GM23338 (cell line): ENCODE measurements around the gene SLC38A8. TPM values are rescaled to one million over a fixed set of nuclear protein-coding genes. Genes with fewer than 3 reads are reported as not detected.

ENCODE experiments used
- ATAC-seq: fragments of 200-7000 bp; cut with Tn5 transposase; 3 replicates; pipeline ENCODE4 v1.9.1; 2020
- DNase-seq: peaks from one replicate; pipeline ENCODE4 v3.0.0-alpha.2; 2015; ENCODE audit warnings: low spot score
- H2AFZ ChIP-seq: fragments of 200-600 bp; sonication (generic); 2 replicates; pipeline ENCODE4 v1.8.0; 2016; ENCODE audit warnings: antibody characterized with exemption, mild to moderate bottlenecking, moderate library complexity
- H3F3A ChIP-seq: fragments of 200-600 bp; sonication (generic); replicated peaks from 2 replicates; pipeline ENCODE4 v1.8.0; 2017; ENCODE audit warnings: antibody characterized with exemption, mixed run types, low read depth
- H3K27ac ChIP-seq: fragments of 200-600 bp; sonication (generic); 2 replicates; pipeline ENCODE4 v1.6.1; 2016; ENCODE audit warnings: low read depth
- H3K27me3 ChIP-seq: fragments of 200-600 bp; sonication (generic); 2 replicates; pipeline ENCODE4 v1.8.0; 2016; ENCODE audit warnings: mild to moderate bottlenecking, mixed run types, moderate library complexity; ENCODE audit not compliant: insufficient read depth
- H3K36me3 ChIP-seq: fragments of 200-600 bp; sonication (generic); 2 replicates; pipeline ENCODE4 v1.8.0; 2016; ENCODE audit warnings: mild to moderate bottlenecking; ENCODE audit not compliant: insufficient read depth
- H3K4me1 ChIP-seq: fragments of 200-600 bp; sonication (generic); 2 replicates; pipeline ENCODE4 v1.8.0; 2016; ENCODE audit warnings: mild to moderate bottlenecking, moderate library complexity; ENCODE audit not compliant: insufficient read depth
- H3K4me2 ChIP-seq: fragments of 200-600 bp; sonication (generic); 2 replicates; pipeline ENCODE4 v1.7.1; 2017; ENCODE audit warnings: mixed run types
- H3K4me3 ChIP-seq: fragments of 200-600 bp; sonication (generic); 2 replicates; pipeline ENCODE4 v1.6.1; 2016; ENCODE audit warnings: mixed run types
- H3K79me2 ChIP-seq: fragments of 200-600 bp; sonication (generic); replicated peaks from 2 replicates; pipeline ENCODE4 v1.8.0; 2017; ENCODE audit warnings: mild to moderate bottlenecking; ENCODE audit not compliant: insufficient read depth
- H3K9me2 ChIP-seq: fragments of 200-600 bp; sonication (generic); 2 replicates; pipeline ENCODE4 v1.8.0; 2017; ENCODE audit not compliant: insufficient read depth
- H4K20me1 ChIP-seq: fragments of 200-600 bp; sonication (generic); replicated peaks from 2 replicates; pipeline ENCODE4 v1.8.0; 2017; ENCODE audit warnings: mild to moderate bottlenecking; ENCODE audit not compliant: insufficient read depth
- H3K27ac Mint-ChIP-seq: 2 replicates; pipeline ENCODE4 v1.8.0; 2020; ENCODE audit warnings: inconsistent platforms, mild to moderate bottlenecking, moderate library complexity, mixed read lengths
- H3K27me3 Mint-ChIP-seq: 3 replicates; pipeline ENCODE4 v1.8.0; 2022; ENCODE audit warnings: low read depth, mild to moderate bottlenecking, moderate library complexity, mixed read lengths, inconsistent platforms; ENCODE audit not compliant: insufficient read depth, poor library complexity
- H3K36me3 Mint-ChIP-seq: 3 replicates; pipeline ENCODE4 v1.8.0; 2021; ENCODE audit warnings: low read depth, mild to moderate bottlenecking, inconsistent platforms, moderate library complexity, mixed read lengths
- H3K4me1 Mint-ChIP-seq: 3 replicates; pipeline ENCODE4 v1.8.0; 2020; ENCODE audit warnings: mild to moderate bottlenecking, inconsistent platforms, mixed read lengths
- H3K4me3 Mint-ChIP-seq: 3 replicates; pipeline ENCODE4 v1.8.0; 2021; ENCODE audit warnings: moderate library complexity, mild to moderate bottlenecking, inconsistent platforms, mixed read lengths
- H3K9me3 Mint-ChIP-seq: 3 replicates; pipeline ENCODE4 v1.8.0; 2020; ENCODE audit warnings: moderate library complexity, mild to moderate bottlenecking, inconsistent platforms, mixed read lengths
- CREB1 ChIP-seq: fragments of 250-450 bp; sonication (Bioruptor Pico); IDR thresholded peaks from 2 replicates; pipeline ENCODE4 v1.5.0; 2020; ENCODE audit warnings: low read depth, mild to moderate bottlenecking, moderate library complexity
- EZH2 ChIP-seq: fragments of 200-600 bp; sonication (generic); IDR thresholded peaks from one replicate; pipeline ENCODE4 v1.8.0; 2017; ENCODE audit warnings: antibody characterized with exemption, mild to moderate bottlenecking, low read depth; ENCODE audit not compliant: unreplicated experiment
- EZH2phosphoT487 ChIP-seq: fragments of 200-600 bp; sonication (generic); IDR thresholded peaks from one replicate; pipeline ENCODE4 v1.8.1; 2018; ENCODE audit warnings: antibody characterized with exemption; ENCODE audit not compliant: unreplicated experiment
- JUNB ChIP-seq: IDR thresholded peaks from one replicate; pipeline ENCODE4 v1.6.1; 2016; ENCODE audit warnings: antibody characterized with exemption; ENCODE audit not compliant: unreplicated experiment
- NANOG ChIP-seq: IDR thresholded peaks from 2 replicates; pipeline ENCODE4 v1.6.1; 2016; ENCODE audit warnings: antibody characterized with exemption, borderline replicate concordance
- POLR2AphosphoS5 ChIP-seq: IDR thresholded peaks from 2 replicates; pipeline ENCODE4 v1.6.1; 2016; ENCODE audit warnings: antibody characterized with exemption, low read depth
- STAT1 ChIP-seq: IDR thresholded peaks from one replicate; pipeline ENCODE4 v1.6.1; 2016; ENCODE audit warnings: antibody characterized with exemption; ENCODE audit not compliant: unreplicated experiment
- ZNF114 ChIP-seq: fragments of 250-450 bp; sonication (Bioruptor Pico); IDR thresholded peaks from 2 replicates; pipeline ENCODE4 v1.5.0; 2020; ENCODE audit warnings: mild to moderate bottlenecking, moderate library complexity
- ZNF331 ChIP-seq: fragments of 250-450 bp; sonication (Bioruptor Pico); IDR thresholded peaks from 2 replicates; pipeline ENCODE4 v1.5.0; 2020; ENCODE audit warnings: low read depth, mild to moderate bottlenecking, moderate library complexity
- polyA plus RNA-seq: library from polyadenylated mRNA; unstranded; fragments of >200 nt; fragmentation: Nextera tagmentation; extraction: Ambion mirVana; gene quantifications from 2 replicates; pipeline ENCODE4 v1.2.1, GENCODE V29; 2016
- total RNA-seq: library from RNA; depleted of rRNA; stranded (reverse); fragments of >200 nt; shearing (Covaris generic); gene quantifications from 2 replicates; pipeline ENCODE4 v1.2.3, GENCODE V29; 2014
- TF ChIP-seq, protein P1 (sequence below): IDR thresholded peaks from one replicate; pipeline ENCODE4 v1.6.1; 2018; ENCODE audit warnings: antibody characterized with exemption; ENCODE audit not compliant: unreplicated experiment
- TF ChIP-seq, protein P2 (sequence below): fragments of 250-450 bp; sonication (Bioruptor Pico); IDR thresholded peaks from 2 replicates; pipeline ENCODE4 v1.5.0; 2020; ENCODE audit warnings: mild to moderate bottlenecking, moderate library complexity
- TF ChIP-seq, protein P3 (sequence below): IDR thresholded peaks from 2 replicates; pipeline ENCODE4 v1.6.1; 2016; ENCODE audit warnings: antibody characterized with exemption
- TF ChIP-seq, protein P4 (sequence below), 2 experiments: fragments of 200-600 bp in 1 of 2; sonication (generic) in 1 of 2; conservative IDR thresholded peaks; 2 replicates each; pipeline versions ENCODE4 v1.5.1 to v1.6.1; 2016 to 2017; ENCODE audit warnings: antibody characterized with exemption in 2 of 2, low read depth in 2 of 2, mild to moderate bottlenecking in 2 of 2, moderate library complexity in 1 of 2

The SLC38A8 gene
- total and polyA plus RNA-seq, 2 experiments from 2014 or later: not detected

DNA sequence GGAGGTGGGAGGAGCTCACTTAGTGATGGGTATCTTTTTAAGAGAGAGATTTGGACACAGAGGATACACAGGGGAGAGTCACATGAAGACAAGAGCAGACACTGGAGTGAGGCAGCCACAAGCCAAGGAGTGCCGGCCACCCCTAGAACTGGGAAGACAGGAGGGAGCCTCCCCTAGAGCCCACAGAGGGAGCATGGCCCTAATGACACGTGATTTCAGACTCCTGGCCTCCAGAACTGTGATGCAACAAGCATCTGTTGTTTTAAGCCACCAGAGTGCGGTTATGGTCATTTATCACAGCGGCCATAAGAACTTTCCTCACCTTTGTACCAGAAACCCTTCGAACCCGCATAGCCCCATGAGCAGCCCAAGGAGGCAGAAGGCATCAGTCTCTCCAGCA lies 33.3 kb downstream of the SLC38A8 start:
- Mint-ChIP-seq H3K4me1 (no peaks in the 10 kb centered on the region; the same call in 2 of the 3 replicates), H3K9me3 (no peaks in the 10 kb centered on the region), H3K27ac (no peak overlapping the region), H3K27me3 (peaks cover 2% of the 10 kb centered on the region), H3K4me3 (no peak overlapping the region), H3K36me3 (no peaks in the 10 kb centered on the region)
- Histone ChIP-seq H2AFZ (no peak overlapping the region), H3K79me2 (no peaks in the 10 kb centered on the region), H3K9me2 (no peaks in the 10 kb centered on the region), H3K4me2 (no peak overlapping the region), H3K4me3 (no peak overlapping the region), H3K27me3 (no peaks in the 10 kb centered on the region), H3F3A (no peaks in the 10 kb centered on the region), H3K4me1 (no peaks in the 10 kb centered on the region), H4K20me1 (no peaks in the 10 kb centered on the region), H3K27ac (no peak overlapping the region), H3K36me3 (no peaks in the 10 kb centered on the region)
- DNase-seq (no peak), ATAC-seq (no peak)
- TF ChIP-seq ZNF114 (CRISPR knock-in tag): no peak
- no peak for TF ChIP-seq EZH2phosphoT487
- TF ChIP-seq CREB1 (CRISPR knock-in tag): no peak
- TF ChIP-seq ZNF331: no peak
- TF ChIP-seq, protein P1, sequence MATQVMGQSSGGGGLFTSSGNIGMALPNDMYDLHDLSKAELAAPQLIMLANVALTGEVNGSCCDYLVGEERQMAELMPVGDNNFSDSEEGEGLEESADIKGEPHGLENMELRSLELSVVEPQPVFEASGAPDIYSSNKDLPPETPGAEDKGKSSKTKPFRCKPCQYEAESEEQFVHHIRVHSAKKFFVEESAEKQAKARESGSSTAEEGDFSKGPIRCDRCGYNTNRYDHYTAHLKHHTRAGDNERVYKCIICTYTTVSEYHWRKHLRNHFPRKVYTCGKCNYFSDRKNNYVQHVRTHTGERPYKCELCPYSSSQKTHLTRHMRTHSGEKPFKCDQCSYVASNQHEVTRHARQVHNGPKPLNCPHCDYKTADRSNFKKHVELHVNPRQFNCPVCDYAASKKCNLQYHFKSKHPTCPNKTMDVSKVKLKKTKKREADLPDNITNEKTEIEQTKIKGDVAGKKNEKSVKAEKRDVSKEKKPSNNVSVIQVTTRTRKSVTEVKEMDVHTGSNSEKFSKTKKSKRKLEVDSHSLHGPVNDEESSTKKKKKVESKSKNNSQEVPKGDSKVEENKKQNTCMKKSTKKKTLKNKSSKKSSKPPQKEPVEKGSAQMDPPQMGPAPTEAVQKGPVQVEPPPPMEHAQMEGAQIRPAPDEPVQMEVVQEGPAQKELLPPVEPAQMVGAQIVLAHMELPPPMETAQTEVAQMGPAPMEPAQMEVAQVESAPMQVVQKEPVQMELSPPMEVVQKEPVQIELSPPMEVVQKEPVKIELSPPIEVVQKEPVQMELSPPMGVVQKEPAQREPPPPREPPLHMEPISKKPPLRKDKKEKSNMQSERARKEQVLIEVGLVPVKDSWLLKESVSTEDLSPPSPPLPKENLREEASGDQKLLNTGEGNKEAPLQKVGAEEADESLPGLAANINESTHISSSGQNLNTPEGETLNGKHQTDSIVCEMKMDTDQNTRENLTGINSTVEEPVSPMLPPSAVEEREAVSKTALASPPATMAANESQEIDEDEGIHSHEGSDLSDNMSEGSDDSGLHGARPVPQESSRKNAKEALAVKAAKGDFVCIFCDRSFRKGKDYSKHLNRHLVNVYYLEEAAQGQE: no peak
- no peak for TF ChIP-seq JUNB
- TF ChIP-seq, protein P2, sequence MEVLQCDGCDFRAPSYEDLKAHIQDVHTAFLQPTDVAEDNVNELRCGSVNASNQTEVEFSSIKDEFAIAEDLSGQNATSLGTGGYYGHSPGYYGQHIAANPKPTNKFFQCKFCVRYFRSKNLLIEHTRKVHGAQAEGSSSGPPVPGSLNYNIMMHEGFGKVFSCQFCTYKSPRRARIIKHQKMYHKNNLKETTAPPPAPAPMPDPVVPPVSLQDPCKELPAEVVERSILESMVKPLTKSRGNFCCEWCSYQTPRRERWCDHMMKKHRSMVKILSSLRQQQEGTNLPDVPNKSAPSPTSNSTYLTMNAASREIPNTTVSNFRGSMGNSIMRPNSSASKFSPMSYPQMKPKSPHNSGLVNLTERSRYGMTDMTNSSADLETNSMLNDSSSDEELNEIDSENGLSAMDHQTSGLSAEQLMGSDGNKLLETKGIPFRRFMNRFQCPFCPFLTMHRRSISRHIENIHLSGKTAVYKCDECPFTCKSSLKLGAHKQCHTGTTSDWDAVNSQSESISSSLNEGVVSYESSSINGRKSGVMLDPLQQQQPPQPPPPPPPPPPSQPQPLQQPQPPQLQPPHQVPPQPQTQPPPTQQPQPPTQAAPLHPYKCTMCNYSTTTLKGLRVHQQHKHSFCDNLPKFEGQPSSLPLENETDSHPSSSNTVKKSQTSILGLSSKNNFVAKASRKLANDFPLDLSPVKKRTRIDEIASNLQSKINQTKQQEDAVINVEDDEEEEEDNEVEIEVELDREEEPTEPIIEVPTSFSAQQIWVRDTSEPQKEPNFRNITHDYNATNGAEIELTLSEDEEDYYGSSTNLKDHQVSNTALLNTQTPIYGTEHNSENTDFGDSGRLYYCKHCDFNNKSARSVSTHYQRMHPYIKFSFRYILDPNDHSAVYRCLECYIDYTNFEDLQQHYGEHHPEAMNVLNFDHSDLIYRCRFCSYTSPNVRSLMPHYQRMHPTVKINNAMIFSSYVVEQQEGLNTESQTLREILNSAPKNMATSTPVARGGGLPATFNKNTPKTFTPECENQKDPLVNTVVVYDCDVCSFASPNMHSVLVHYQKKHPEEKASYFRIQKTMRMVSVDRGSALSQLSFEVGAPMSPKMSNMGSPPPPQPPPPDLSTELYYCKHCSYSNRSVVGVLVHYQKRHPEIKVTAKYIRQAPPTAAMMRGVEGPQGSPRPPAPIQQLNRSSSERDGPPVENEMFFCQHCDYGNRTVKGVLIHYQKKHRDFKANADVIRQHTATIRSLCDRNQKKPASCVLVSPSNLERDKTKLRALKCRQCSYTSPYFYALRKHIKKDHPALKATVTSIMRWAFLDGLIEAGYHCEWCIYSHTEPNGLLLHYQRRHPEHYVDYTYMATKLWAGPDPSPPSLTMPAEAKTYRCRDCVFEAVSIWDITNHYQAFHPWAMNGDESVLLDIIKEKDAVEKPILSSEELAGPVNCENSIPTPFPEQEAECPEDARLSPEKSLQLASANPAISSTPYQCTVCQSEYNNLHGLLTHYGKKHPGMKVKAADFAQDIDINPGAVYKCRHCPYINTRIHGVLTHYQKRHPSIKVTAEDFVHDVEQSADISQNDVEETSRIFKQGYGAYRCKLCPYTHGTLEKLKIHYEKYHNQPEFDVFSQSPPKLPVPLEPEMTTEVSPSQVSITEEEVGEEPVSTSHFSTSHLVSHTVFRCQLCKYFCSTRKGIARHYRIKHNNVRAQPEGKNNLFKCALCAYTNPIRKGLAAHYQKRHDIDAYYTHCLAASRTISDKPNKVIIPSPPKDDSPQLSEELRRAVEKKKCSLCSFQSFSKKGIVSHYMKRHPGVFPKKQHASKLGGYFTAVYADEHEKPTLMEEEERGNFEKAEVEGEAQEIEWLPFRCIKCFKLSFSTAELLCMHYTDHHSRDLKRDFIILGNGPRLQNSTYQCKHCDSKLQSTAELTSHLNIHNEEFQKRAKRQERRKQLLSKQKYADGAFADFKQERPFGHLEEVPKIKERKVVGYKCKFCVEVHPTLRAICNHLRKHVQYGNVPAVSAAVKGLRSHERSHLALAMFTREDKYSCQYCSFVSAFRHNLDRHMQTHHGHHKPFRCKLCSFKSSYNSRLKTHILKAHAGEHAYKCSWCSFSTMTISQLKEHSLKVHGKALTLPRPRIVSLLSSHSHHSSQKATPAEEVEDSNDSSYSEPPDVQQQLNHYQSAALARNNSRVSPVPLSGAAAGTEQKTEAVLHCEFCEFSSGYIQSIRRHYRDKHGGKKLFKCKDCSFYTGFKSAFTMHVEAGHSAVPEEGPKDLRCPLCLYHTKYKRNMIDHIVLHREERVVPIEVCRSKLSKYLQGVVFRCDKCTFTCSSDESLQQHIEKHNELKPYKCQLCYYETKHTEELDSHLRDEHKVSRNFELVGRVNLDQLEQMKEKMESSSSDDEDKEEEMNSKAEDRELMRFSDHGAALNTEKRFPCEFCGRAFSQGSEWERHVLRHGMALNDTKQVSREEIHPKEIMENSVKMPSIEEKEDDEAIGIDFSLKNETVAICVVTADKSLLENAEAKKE (CRISPR knock-in tag): no peak
- TF ChIP-seq, protein P3, sequence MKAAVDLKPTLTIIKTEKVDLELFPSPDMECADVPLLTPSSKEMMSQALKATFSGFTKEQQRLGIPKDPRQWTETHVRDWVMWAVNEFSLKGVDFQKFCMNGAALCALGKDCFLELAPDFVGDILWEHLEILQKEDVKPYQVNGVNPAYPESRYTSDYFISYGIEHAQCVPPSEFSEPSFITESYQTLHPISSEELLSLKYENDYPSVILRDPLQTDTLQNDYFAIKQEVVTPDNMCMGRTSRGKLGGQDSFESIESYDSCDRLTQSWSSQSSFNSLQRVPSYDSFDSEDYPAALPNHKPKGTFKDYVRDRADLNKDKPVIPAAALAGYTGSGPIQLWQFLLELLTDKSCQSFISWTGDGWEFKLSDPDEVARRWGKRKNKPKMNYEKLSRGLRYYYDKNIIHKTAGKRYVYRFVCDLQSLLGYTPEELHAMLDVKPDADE: no peak
- TF ChIP-seq NANOG: no peak
- TF ChIP-seq, protein P4, sequence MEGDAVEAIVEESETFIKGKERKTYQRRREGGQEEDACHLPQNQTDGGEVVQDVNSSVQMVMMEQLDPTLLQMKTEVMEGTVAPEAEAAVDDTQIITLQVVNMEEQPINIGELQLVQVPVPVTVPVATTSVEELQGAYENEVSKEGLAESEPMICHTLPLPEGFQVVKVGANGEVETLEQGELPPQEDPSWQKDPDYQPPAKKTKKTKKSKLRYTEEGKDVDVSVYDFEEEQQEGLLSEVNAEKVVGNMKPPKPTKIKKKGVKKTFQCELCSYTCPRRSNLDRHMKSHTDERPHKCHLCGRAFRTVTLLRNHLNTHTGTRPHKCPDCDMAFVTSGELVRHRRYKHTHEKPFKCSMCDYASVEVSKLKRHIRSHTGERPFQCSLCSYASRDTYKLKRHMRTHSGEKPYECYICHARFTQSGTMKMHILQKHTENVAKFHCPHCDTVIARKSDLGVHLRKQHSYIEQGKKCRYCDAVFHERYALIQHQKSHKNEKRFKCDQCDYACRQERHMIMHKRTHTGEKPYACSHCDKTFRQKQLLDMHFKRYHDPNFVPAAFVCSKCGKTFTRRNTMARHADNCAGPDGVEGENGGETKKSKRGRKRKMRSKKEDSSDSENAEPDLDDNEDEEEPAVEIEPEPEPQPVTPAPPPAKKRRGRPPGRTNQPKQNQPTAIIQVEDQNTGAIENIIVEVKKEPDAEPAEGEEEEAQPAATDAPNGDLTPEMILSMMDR (conservative IDR thresholded peaks at IDR 0.05; ENCODE audit: low read depth in 2 of 2): no peak
- no peak for TF ChIP-seq POLR2AphosphoS5
- TF ChIP-seq EZH2: no peak
- TF ChIP-seq STAT1: no peak
